ENCODE results near the gene STAT4. TPM values are rescaled to one million over a fixed set of nuclear protein-coding genes. Genes with fewer than 3 reads are reported as not detected.

The STAT4 gene
- total RNA-seq, 1 experiment from 2014 or later, result 0.44 TPM

- ATAC-seq (no peak), DNase-seq (ENCODE audit: low spot score) (no peak)
- peaks cover 2% of the 10 kb centered on the region; the same call in 1 of the 2 replicates for H3K36me3 Mint-ChIP-seq
- H3K4me1 Mint-ChIP-seq, result peaks cover 10% of the 10 kb centered on the region
- H3K9me3 Mint-ChIP-seq, result peaks cover 14% of the 10 kb centered on the region
- TF ChIP-seq, protein P1, sequence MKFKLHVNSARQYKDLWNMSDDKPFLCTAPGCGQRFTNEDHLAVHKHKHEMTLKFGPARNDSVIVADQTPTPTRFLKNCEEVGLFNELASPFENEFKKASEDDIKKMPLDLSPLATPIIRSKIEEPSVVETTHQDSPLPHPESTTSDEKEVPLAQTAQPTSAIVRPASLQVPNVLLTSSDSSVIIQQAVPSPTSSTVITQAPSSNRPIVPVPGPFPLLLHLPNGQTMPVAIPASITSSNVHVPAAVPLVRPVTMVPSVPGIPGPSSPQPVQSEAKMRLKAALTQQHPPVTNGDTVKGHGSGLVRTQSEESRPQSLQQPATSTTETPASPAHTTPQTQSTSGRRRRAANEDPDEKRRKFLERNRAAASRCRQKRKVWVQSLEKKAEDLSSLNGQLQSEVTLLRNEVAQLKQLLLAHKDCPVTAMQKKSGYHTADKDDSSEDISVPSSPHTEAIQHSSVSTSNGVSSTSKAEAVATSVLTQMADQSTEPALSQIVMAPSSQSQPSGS (CRISPR knock-in tag; IDR thresholded peaks at IDR 0.05; ENCODE audit: borderline replicate concordance, low read depth), result no peak
- TF ChIP-seq CREB1 (CRISPR knock-in tag; IDR thresholded peaks at IDR 0.05) (no peak), FOXP4 (CRISPR knock-in tag; IDR thresholded peaks at IDR 0.05) (no peak), NR1H2 (CRISPR knock-in tag; IDR thresholded peaks at IDR 0.05) (no peak), ZNF121 (CRISPR knock-in tag; IDR thresholded peaks at IDR 0.05) (no peak), ZNF423 (CRISPR knock-in tag; IDR thresholded peaks at IDR 0.05) (no peak), SMAD3 (CRISPR knock-in tag; IDR thresholded peaks at IDR 0.05; ENCODE audit: borderline replicate concordance) (no peak), GRHL2 (CRISPR knock-in tag; IDR thresholded peaks at IDR 0.05; ENCODE audit: insufficient replicate concordance, severe bottlenecking) (no peak), GTF2I (CRISPR knock-in tag; conservative IDR thresholded peaks at IDR 0.05) (no peak), ZNF317 (CRISPR knock-in tag; IDR thresholded peaks at IDR 0.05; ENCODE audit: borderline replicate concordance, low read depth) (no peak)
- TF ChIP-seq, protein P2, sequence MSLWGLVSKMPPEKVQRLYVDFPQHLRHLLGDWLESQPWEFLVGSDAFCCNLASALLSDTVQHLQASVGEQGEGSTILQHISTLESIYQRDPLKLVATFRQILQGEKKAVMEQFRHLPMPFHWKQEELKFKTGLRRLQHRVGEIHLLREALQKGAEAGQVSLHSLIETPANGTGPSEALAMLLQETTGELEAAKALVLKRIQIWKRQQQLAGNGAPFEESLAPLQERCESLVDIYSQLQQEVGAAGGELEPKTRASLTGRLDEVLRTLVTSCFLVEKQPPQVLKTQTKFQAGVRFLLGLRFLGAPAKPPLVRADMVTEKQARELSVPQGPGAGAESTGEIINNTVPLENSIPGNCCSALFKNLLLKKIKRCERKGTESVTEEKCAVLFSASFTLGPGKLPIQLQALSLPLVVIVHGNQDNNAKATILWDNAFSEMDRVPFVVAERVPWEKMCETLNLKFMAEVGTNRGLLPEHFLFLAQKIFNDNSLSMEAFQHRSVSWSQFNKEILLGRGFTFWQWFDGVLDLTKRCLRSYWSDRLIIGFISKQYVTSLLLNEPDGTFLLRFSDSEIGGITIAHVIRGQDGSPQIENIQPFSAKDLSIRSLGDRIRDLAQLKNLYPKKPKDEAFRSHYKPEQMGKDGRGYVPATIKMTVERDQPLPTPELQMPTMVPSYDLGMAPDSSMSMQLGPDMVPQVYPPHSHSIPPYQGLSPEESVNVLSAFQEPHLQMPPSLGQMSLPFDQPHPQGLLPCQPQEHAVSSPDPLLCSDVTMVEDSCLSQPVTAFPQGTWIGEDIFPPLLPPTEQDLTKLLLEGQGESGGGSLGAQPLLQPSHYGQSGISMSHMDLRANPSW (CRISPR knock-in tag; conservative IDR thresholded peaks at IDR 0.05; ENCODE audit: low read depth), result no peak
- peak overlapping the region; percentile 52 for H3K27ac Mint-ChIP-seq
- no peaks in the 10 kb centered on the region for H3K27me3 Mint-ChIP-seq (ENCODE audit: low read depth)
- no peak overlapping the region for H3K4me3 Mint-ChIP-seq
- ChIA-PET POLR2A (no interaction called here), CTCF (interaction anchor here (1.3 kb wide), 1 partner anchor 26 kb away, joined by 5 read pairs; no protein-coding TSS in a partner anchor)
Observed at GRCh38 chr2:191078165-191078867, 72.5 kb downstream of the STAT4 start.

DNA sequence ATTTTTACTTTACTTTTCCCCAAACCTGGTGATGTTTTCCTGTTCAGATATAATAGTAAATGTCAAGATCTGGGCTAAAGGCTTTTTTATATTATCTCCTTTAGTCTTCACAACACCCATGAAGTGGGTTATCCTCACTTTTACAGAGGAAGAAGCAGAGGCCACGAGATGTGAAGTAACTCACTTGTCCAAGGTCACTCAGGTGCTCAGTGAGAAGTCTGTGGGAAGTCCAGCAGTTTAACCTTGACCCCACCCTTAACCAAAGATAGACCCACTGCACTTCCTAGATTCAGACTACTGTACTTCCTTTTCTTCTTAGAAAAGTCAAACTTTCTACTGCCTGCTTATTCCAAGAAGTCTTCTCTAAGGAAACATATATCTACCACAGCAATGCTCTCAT, 80.5 kb downstream of the STAT4 start:
- Mint-ChIP-seq H3K27ac (no peak overlapping the region), H3K27me3 (ENCODE audit: low read depth) (no peaks in the 10 kb centered on the region)
- no peak for TF ChIP-seq SP1 (CRISPR knock-in tag; conservative IDR thresholded peaks at IDR 0.05)
- TF ChIP-seq, protein P3, sequence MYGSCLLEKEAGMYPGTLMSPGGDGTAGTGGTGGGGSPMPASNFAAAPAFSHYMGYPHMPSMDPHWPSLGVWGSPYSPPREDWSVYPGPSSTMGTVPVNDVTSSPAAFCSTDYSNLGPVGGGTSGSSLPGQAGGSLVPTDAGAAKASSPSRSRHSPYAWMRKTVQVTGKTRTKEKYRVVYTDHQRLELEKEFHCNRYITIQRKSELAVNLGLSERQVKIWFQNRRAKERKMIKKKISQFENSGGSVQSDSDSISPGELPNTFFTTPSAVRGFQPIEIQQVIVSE (CRISPR knock-in tag; IDR thresholded peaks at IDR 0.05; ENCODE audit: borderline replicate concordance), result no peak
- TF ChIP-seq ESRRA (CRISPR knock-in tag; IDR thresholded peaks at IDR 0.05; ENCODE audit: borderline replicate concordance), result no peak
- TF ChIP-seq, protein P4, sequence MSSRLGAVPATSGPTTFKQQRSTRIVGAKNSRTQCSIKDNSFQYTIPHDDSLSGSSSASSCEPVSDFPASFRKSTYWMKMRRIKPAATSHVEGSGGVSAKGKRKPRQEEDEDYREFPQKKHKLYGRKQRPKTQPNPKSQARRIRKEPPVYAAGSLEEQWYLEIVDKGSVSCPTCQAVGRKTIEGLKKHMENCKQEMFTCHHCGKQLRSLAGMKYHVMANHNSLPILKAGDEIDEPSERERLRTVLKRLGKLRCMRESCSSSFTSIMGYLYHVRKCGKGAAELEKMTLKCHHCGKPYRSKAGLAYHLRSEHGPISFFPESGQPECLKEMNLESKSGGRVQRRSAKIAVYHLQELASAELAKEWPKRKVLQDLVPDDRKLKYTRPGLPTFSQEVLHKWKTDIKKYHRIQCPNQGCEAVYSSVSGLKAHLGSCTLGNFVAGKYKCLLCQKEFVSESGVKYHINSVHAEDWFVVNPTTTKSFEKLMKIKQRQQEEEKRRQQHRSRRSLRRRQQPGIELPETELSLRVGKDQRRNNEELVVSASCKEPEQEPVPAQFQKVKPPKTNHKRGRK (CRISPR knock-in tag; IDR thresholded peaks at IDR 0.05; ENCODE audit: borderline replicate concordance), result no peak
- TF ChIP-seq ZNF425 (CRISPR knock-in tag; conservative IDR thresholded peaks at IDR 0.05), result no peak
- TF ChIP-seq, protein P5, sequence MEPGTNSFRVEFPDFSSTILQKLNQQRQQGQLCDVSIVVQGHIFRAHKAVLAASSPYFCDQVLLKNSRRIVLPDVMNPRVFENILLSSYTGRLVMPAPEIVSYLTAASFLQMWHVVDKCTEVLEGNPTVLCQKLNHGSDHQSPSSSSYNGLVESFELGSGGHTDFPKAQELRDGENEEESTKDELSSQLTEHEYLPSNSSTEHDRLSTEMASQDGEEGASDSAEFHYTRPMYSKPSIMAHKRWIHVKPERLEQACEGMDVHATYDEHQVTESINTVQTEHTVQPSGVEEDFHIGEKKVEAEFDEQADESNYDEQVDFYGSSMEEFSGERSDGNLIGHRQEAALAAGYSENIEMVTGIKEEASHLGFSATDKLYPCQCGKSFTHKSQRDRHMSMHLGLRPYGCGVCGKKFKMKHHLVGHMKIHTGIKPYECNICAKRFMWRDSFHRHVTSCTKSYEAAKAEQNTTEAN (CRISPR knock-in tag; IDR thresholded peaks at IDR 0.05), result no peak
- TF ChIP-seq KAT7 (CRISPR knock-in tag; IDR thresholded peaks at IDR 0.05; ENCODE audit: borderline replicate concordance), result no peak
- TF ChIP-seq FOXK1 (CRISPR knock-in tag; IDR thresholded peaks at IDR 0.05), result no peak
- no peak for TF ChIP-seq GRHL2 (CRISPR knock-in tag; IDR thresholded peaks at IDR 0.05; ENCODE audit: insufficient replicate concordance, severe bottlenecking)

More for the DNA sequence above, 80.5 kb downstream of the STAT4 start:
- no peak for DNase-seq (ENCODE audit: low spot score)
- ATAC-seq, result no peak
- ChIA-PET POLR2A (no interaction called here), CTCF (interaction anchor here (2.4 kb wide), 1 partner anchor 18 kb away, joined by 7 read pairs; no protein-coding TSS in a partner anchor)
- Mint-ChIP-seq H3K36me3 (no peaks in the 10 kb centered on the region), H3K4me3 (no peak overlapping the region), H3K9me3 (no peaks in the 10 kb centered on the region), H3K4me1 (peaks cover 17% of the 10 kb centered on the region)
